IMR-90 (cell line): ENCODE results near the gene ZNF534.

ENCODE experiments used
- BHLHE40 ChIP-seq: fragments of 150-350 bp; IDR thresholded peaks from 2 replicates; pipeline ENCODE4 v1.6.1; 2016; ENCODE audit warnings: mild to moderate bottlenecking, low read depth, low read length
- CEBPB ChIP-seq: IDR thresholded peaks from 2 replicates; pipeline ENCODE4 v1.6.1; 2012; ENCODE audit warnings: low read depth, low read length, improper control_type of control experiment
- CHD1 ChIP-seq: IDR thresholded peaks from 2 replicates; pipeline ENCODE4 v1.6.1; 2012; ENCODE audit warnings: low read depth, low read length, improper control_type of control experiment
- FOS ChIP-seq: fragments of 150-350 bp; IDR thresholded peaks from 2 replicates; pipeline ENCODE4 v1.6.1; 2016; ENCODE audit warnings: low read depth, low read length
- POLR2A ChIP-seq: IDR thresholded peaks from 2 replicates; pipeline ENCODE4 v1.6.1; 2012; ENCODE audit warnings: mild to moderate bottlenecking, low read depth, low read length
- RFX5 ChIP-seq: IDR thresholded peaks from 2 replicates; pipeline ENCODE4 v1.8.0; 2012; ENCODE audit warnings: low read depth, mild to moderate bottlenecking, low read length, moderate library complexity
- TF ChIP-seq, protein P1 (sequence below): conservative IDR thresholded peaks from 2 replicates; pipeline ENCODE4 v1.5.1; 2012; ENCODE audit warnings: mild to moderate bottlenecking, low read depth, low read length, improper control_type of control experiment
- TF ChIP-seq, protein P2 (sequence below): fragments of 150-350 bp; IDR thresholded peaks from 2 replicates; pipeline ENCODE4 v1.6.1; 2017; ENCODE audit warnings: mild to moderate bottlenecking, antibody characterized with exemption, low read length, low read depth

- TF ChIP-seq CEBPB (no peak), CHD1 (no peak), POLR2A (no peak), BHLHE40 (no peak), FOS (no peak), RFX5 (no peak)
- TF ChIP-seq, protein P1, sequence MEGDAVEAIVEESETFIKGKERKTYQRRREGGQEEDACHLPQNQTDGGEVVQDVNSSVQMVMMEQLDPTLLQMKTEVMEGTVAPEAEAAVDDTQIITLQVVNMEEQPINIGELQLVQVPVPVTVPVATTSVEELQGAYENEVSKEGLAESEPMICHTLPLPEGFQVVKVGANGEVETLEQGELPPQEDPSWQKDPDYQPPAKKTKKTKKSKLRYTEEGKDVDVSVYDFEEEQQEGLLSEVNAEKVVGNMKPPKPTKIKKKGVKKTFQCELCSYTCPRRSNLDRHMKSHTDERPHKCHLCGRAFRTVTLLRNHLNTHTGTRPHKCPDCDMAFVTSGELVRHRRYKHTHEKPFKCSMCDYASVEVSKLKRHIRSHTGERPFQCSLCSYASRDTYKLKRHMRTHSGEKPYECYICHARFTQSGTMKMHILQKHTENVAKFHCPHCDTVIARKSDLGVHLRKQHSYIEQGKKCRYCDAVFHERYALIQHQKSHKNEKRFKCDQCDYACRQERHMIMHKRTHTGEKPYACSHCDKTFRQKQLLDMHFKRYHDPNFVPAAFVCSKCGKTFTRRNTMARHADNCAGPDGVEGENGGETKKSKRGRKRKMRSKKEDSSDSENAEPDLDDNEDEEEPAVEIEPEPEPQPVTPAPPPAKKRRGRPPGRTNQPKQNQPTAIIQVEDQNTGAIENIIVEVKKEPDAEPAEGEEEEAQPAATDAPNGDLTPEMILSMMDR, result no peak
- TF ChIP-seq, protein P2, sequence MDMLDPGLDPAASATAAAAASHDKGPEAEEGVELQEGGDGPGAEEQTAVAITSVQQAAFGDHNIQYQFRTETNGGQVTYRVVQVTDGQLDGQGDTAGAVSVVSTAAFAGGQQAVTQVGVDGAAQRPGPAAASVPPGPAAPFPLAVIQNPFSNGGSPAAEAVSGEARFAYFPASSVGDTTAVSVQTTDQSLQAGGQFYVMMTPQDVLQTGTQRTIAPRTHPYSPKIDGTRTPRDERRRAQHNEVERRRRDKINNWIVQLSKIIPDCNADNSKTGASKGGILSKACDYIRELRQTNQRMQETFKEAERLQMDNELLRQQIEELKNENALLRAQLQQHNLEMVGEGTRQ, result no peak
Measured at GRCh38 chr19:52451241-52451640, 22.3 kb downstream of the ZNF534 start.
